ENCODE data around the gene PDZK1.
"Not testable (repeated sequence)": the region's sequence is repeated elsewhere in the genome, so short reads cannot be mapped to it uniquely, and the experiment has no call there.

The PDZK1 gene

DNA sequence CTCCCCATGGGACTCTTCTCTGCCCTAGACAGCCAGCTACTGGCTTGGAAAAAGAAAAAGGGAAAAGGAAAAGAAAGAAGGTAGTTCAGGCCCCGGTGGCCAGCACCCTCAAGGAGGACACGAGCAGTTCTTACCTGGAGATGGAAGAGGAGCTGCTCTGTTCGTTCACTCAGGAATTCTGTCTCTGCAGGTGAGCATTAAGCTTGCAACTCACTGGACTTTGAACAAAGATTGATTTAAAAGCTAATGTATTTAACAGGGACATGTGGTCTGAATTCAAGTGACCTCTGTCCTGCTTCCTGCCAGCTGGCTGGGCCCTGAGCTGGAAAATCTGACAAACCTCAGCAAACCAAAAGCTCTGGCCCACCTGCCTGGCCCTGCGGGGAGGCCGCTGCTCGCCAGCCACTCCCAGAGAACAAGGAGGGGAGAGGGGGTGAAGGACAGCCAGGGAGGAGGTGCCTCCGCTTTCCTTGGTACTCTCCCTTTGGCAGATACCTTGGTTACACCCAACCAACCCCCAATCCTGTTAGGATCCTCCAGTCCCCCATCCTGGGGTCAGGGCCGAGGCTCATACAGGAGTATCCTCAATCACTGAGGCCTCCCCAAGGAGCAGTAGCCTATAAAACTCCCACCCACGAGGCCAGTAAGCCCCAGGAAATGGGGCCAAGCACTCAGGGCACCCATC is at the start of gene PDZK1:
Gene PDZK1 (minus strand): TSS at position 186 of the 685 bp plus-strand sequence. CDS start 19,347 bp downstream, outside the sequence.
- no peak for DNase-seq

- no peak for DNase-seq
These were observed 44.4 kb upstream of the PDZK1 start for GRCh38 chr1:145751491-145752037.

DNA sequence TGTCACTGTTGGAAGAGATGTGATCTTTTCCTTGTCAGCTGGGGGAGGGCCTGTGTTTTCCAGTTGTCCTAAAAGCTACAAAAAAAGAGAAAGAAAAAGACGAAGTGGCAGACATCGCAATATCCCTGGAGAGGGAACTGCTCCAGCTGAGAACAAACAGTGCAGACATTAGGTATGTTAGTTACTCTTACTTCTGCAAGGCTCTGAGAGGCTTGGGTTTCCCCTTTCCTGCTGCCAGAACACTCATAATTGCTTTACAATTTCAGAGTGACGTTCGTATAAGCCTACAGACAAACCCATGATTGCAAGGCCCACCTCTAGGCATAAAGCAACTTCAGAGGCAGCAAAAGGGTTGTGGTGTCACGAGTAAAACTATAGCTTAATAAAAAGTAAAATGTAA is 43.3 kb upstream of the PDZK1 start:
- no peak for DNase-seq

DNA sequence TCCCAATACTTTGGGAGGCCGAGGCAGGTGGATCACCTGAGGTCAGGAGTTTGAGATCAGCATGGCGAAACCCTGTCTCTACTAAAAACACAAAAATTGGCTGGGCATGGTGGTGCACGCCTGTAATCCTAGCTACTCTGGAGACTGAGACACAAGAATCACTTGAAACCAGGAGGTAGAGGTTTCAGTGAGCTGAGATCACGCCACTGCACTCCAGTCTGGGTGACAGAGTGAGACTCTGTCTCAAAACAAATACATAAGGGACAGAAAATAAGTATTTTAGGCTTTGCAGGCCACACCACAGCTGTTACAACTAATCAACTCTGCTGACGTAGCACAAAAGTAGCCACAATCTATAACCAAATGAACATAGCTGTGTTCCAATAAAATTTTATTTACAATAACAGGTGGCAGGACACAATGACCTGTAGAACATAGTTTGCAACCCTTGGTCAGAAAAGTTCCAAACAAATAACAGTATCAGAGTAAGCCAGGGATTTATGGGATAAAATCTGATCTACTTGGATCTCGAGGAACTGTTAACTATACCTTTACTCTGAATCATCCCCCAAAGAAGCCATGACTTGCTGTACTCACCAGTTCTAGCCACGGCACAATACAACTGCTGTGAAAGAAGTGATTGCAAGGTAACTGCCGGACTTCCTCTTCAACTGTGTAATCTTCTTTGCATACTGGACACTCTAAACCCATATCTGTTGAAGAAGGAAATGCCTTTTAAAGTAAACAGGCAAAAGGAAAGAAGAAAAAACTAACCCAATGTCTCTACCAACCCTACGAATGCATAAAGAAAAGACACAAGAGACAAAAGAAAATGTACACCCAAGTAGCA is 40.5 kb upstream of the PDZK1 start:
- DNase-seq = no peak

GRCh38 chr1:145740269-145740668 is 33.1 kb upstream of the PDZK1 start:
- no peak for DNase-seq

GRCh38 chr1:145736191-145736590 is 29.0 kb upstream of the PDZK1 start:
- no peak for DNase-seq

GRCh38 chr1:145730900-145731299 is 23.7 kb upstream of the PDZK1 start:
- no peak for DNase-seq

GRCh38 chr1:145730467-145730866 is 23.3 kb upstream of the PDZK1 start:
- no peak for DNase-seq

DNA sequence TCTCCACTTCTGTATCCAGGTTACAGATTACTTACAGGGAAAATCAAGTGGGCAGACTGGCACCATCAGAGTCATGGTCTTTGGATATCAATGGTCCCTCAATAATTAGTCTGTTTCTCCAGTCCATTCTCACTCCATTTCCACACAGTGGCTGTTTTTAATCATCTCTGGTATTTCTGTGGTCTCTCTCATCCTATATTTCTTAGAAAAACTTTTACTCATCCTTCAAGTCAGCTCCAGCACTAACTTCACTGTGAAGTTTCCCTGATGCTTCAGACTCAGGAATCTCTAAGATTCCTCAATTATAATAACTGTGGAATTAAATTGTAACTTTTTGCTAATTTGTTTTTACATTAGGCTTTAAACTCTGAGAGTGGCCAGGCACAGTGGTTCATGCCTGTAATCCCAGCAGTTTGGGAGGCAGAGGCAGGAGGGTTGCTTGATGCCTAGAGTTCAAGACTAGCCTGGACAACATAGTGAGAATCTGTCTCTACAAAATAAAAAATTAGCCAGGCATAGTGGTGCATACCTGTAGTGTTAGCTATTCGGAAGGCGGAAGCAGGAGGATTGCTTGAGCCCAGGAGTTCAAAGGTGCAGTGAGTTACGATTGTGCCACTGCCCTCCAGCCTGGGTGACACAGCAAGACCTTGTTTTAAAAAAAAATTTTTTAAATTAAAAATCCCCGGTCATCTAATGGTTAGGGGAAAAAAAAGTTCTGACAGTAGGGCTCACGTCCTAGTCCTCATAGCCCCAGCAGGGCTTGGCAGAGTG is 22.7 kb upstream of the PDZK1 start:
- DNase-seq = no peak

GRCh38 chr1:145729196-145729595 is 22.0 kb upstream of the PDZK1 start:
- DNase-seq = no peak

GRCh38 chr1:145726193-145726592 is 19.0 kb upstream of the PDZK1 start:
- not testable (repeated sequence) for DNase-seq

- peak; percentile 71 to 77 for DNase-seq
These were observed 13.9 kb upstream of the PDZK1 start for GRCh38 chr1:145720878-145721671.

- DNase-seq = no peak
These were observed 13.3 kb upstream of the PDZK1 start for GRCh38 chr1:145720556-145720877.

GRCh38 chr1:145719230-145720079 is 12.3 kb upstream of the PDZK1 start, which contains the start of gene CD160:
Gene CD160 (plus strand): TSS chr1:145719499. CDS start chr1:145728328, 8,829 bp downstream.
- peak in 1 of 2 experiments; percentile 19 for DNase-seq

DNA sequence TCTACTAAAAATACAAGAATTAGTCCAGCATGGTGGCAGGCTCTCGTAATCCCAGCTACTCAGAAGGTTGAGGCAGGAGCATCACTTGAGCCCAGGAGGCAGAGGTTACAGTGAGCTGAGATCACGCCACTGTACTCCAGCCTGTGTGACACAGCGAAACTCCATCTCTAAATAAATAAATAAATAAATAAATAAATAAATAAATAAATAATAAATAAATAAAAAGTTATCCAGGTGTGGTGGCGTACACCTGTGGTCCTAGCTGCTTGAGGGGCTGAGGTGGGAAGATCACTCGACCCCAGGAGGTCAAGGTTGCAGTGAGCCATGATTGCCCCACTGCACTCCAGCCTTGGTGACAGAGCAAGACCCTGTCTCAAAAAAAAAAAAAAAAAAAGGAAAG is 11.3 kb upstream of the PDZK1 start:
- DNase-seq = not testable (repeated sequence)

DNA sequence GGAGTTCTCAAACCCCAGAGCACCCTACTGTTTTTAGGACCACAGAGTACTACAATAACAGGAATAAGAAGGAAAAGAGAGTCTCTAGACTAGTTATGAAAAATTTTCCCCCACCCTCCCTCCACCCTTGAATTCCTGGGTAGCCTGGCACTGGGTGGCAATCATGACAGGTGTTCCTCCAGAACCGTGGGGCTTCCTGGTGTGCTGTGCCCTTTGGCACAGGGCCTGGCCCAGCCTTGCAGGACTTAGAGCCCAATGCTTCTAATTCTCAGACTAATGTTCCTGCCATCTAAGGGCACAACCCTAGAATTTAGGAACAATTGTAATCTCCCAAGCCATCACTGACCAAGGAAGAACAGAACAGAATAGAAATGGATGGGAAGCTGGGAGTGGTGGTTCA is 10.7 kb upstream of the PDZK1 start:
- DNase-seq = no peak

GRCh38 chr1:145716641-145717345 is 9.6 kb upstream of the PDZK1 start:
- no peak for DNase-seq

DNA sequence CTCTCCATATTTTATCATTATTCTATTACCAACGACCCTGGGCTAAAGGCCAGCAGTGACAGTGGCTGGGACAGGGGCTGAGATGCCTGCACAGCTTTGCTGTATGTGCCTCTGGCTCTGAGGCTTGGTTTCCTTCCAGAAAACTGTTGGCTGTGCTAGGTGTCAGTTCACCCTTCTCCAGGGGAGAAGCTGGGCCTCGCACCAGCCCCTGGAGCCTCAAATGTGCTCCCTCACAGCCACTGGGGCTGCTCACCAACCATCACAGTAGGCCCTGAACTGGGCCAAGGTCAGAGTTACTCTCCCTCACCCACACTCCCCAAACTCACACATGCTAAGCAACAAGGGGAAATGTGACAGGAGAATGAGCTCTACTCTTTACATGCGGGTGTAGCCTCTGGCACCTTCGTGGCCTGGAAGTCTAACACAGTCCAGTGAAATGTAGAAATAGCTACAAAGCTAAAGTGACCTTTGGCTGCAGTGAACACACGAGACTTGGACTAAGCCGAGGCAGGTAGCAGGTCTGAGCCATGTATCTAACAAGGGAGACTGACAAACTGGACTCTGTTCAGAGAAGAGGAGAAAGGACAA is 7.5 kb upstream of the PDZK1 start:
- DNase-seq = no peak

DNA sequence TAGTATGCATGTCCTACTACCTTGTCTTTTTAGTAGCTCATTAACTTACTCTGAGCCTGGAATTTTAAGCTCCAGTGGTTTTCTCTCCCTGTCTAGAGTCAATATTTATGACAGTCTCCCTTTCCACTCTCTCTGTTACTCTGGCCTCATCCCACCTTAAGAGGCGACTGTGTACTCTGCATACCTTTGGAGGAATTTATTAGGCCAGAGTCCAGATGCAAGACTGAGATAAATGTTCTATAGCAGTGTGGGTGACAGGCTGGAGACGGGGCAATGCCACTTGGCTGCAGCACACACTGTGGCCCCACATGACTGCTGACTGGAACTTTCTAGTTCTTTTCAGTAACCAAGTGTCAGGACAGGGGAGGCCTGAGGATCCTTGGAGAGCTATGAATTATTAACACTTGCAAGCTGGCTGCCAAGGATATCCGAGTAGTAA is 4.1 kb upstream of the PDZK1 start:
- DNase-seq = no peak
